ENCODE measurements around the gene SOCS2. TPM values are rescaled to one million over a fixed set of nuclear protein-coding genes. Genes with fewer than 3 reads are reported as not detected.

The SOCS2 gene
- total and polyA plus RNA-seq, 2 of the 8 experiments (the other 6 are each of a cell fraction or from before 2014, with no cell fraction given) = 14.5 to 18.0 TPM

DNA sequence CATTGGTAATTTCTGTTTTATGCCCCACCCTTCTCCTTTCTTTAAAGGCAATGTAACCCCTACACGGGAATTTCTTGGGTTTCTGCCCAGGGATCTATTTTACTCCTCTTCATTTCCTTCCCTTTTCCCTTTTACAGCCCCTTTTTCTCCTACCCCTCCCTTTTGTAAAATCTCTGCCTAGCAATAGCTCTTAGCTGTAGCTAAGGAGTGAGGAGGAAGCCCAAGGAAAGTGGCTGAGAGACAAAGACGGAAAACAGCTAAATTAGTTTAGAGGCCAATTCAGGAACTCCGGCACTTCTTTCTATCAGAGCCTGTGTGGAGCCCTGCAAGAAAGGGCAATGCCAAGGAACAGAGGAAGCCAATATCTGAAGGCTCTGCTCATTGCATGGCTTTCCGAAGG, 40.3 kb downstream of the SOCS2 start:
- H4K20me1 ChIP-seq (replicated peaks in 1 of 2; ENCODE audit: control insufficient read depth in 1 of 2, insufficient read depth in 2 of 2, low read length in 2 of 2) = no peaks in the 10 kb centered on the region
- H3K4me1 ChIP-seq (replicated peaks in 1 of 4; ENCODE audit: control insufficient read depth in 3 of 4, insufficient read depth in 4 of 4, low read length in 3 of 4) = peaks cover 3 to 13% (median 8%) of the 10 kb centered on the region in 4 experiments; a peak in 6 of 7 replicates
- no peak for FAIRE-seq
- H3K23ac ChIP-seq (ENCODE audit: insufficient read length) = no peak overlapping the region
- WGBS, 2 experiments (ENCODE audit: extremely low coverage in 1 of 2, insufficient coverage in 1 of 2, insufficient read length in 1 of 2, insufficient replicate concordance in 2 of 2, low coverage in 1 of 2, low lambda C conversion rate in 2 of 2, missing lambda C conversion rate in 1 of 2) = 55% methylated on average over 4 of the region's 4 CpGs; no CpG with 5 or more reads in 1 of the 2 experiments
- ChIA-PET CTCF (ENCODE audit: partially characterized antibody) (interaction anchor here (1.0 to 1.8 kb wide), 4 partner anchors 20 to 488 kb away, joined by 3 to 6 read pairs (median 4); no protein-coding TSS in a partner anchor), POLR2A (ENCODE audit: partially characterized antibody) (interaction anchor here (0.8 to 1.5 kb wide), 3 partner anchors 19 to 43 kb away, joined by 3 to 5 read pairs (median 3); no protein-coding TSS in a partner anchor)
- no peaks in the 10 kb centered on the region for H3K27me3 ChIP-seq (replicated peaks in 1 of 4; ENCODE audit: control insufficient read depth in 3 of 4, extremely low read depth in 1 of 4, insufficient read depth in 3 of 4, low read length in 3 of 4)
- no peak overlapping the region for H3K14ac ChIP-seq (ENCODE audit: insufficient read length)
- H3K9ac ChIP-seq (replicated peaks in 1 of 4; ENCODE audit: extremely low read depth in 1 of 4, low read depth in 3 of 4, low read length in 3 of 4) = no peak overlapping the region
- H4K5ac ChIP-seq (ENCODE audit: insufficient read length, low read depth, low read length) = no peak overlapping the region
- DNase-seq (ENCODE audit: low read depth in 1 of 2, low spot score in 2 of 2) = no peak
- no peak overlapping the region; the same call in 1 of the 2 replicates for H2AFZ ChIP-seq (ENCODE audit: low read length)
- H3K79me1 ChIP-seq (ENCODE audit: low read depth, low read length) = no peaks in the 10 kb centered on the region
- no peaks in the 10 kb centered on the region for H3K36me3 ChIP-seq (ENCODE audit: control insufficient read depth in 2 of 4, insufficient read depth in 4 of 4, low read length in 3 of 4)
- no peaks in the 10 kb centered on the region for H3K9me3 ChIP-seq (ENCODE audit: insufficient read depth in 2 of 2, low read depth in 1 of 2, low read length in 1 of 2)
- no peak overlapping the region; a peak in 1 of 4 replicates for H3K4me2 ChIP-seq (ENCODE audit: insufficient read depth in 1 of 2, low read depth in 2 of 2, low read length in 2 of 2)
- no peak overlapping the region for H4K91ac ChIP-seq (replicated peaks; ENCODE audit: insufficient read length, low read length)
- H2BK15ac ChIP-seq (ENCODE audit: low read length) = no peak overlapping the region
- no peaks in the 10 kb centered on the region for H3K79me2 ChIP-seq (ENCODE audit: control insufficient read depth in 1 of 2, insufficient read depth in 2 of 2, low read length in 2 of 2)
- no peak overlapping the region for H4K8ac ChIP-seq (ENCODE audit: extremely low read depth, insufficient read depth, low read length)
- no peak overlapping the region for H2BK12ac ChIP-seq (ENCODE audit: low read depth, low read length)
- H2BK120ac ChIP-seq (replicated peaks; ENCODE audit: low read depth, low read length) = no peak overlapping the region
- H3K18ac ChIP-seq (ENCODE audit: extremely low read depth, low read length) = no peak overlapping the region
- no peak overlapping the region for H3K27ac ChIP-seq (ENCODE audit: low read depth, low read length)
- H3K23me2 ChIP-seq (ENCODE audit: low read depth, low read length) = no peaks in the 10 kb centered on the region
- no peak overlapping the region for H3K4me3 ChIP-seq (ENCODE audit: extremely low read depth in 1 of 4, insufficient read depth in 2 of 4, low read depth in 3 of 4, low read length in 4 of 4)
- H3K4ac ChIP-seq (replicated peaks; ENCODE audit: insufficient read length, low read depth, low read length) = no peak overlapping the region
- no peak overlapping the region for H2BK5ac ChIP-seq (ENCODE audit: low read depth, low read length)
- H3K56ac ChIP-seq (replicated peaks; ENCODE audit: insufficient read length, low read depth, low read length) = no peak overlapping the region
- no peak overlapping the region for H2BK20ac ChIP-seq (ENCODE audit: low read length)
- no peak overlapping the region for H2AK5ac ChIP-seq (ENCODE audit: low read depth, low read length)
- TF ChIP-seq ZNF274 (IDR thresholded peaks at IDR 0.05; ENCODE audit: borderline replicate concordance, extremely low read depth, low read length) (no peak), POU5F1 (IDR thresholded peaks at IDR 0.05; ENCODE audit: low read depth, low read length) (no peak), BRCA1 (IDR thresholded peaks at IDR 0.05; ENCODE audit: low read depth, low read length) (no peak), EZH2 (IDR thresholded peaks at IDR 0.05; ENCODE audit: low read depth, low read length, severe bottlenecking) (no peak), CBX5 (IDR thresholded peaks at IDR 0.05; ENCODE audit: low read depth, low read length) (no peak), TCF12 (IDR thresholded peaks at IDR 0.05; ENCODE audit: low read depth, low read length) (no peak), GABPA (IDR thresholded peaks at IDR 0.05; ENCODE audit: borderline replicate concordance, insufficient read depth, low read length) (no peak), KDM5A (IDR thresholded peaks at IDR 0.05; ENCODE audit: low read length) (no peak), SP2 (IDR thresholded peaks at IDR 0.05; ENCODE audit: low read length) (no peak), SP1 (IDR thresholded peaks at IDR 0.05; ENCODE audit: low read depth, low read length) (no peak), YY1 (IDR thresholded peaks at IDR 0.05; ENCODE audit: low read depth, low read length) (no peak)
- TF ChIP-seq, protein P1, sequence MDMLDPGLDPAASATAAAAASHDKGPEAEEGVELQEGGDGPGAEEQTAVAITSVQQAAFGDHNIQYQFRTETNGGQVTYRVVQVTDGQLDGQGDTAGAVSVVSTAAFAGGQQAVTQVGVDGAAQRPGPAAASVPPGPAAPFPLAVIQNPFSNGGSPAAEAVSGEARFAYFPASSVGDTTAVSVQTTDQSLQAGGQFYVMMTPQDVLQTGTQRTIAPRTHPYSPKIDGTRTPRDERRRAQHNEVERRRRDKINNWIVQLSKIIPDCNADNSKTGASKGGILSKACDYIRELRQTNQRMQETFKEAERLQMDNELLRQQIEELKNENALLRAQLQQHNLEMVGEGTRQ (IDR thresholded peaks at IDR 0.05; ENCODE audit: low read length) = no peak
- TF ChIP-seq, protein P2, sequence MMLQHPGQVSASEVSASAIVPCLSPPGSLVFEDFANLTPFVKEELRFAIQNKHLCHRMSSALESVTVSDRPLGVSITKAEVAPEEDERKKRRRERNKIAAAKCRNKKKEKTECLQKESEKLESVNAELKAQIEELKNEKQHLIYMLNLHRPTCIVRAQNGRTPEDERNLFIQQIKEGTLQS (IDR thresholded peaks at IDR 0.05; ENCODE audit: insufficient read depth, low read depth, low read length) = no peak
